ENCODE measurements around the gene CBX2. TPM values are rescaled to one million over a fixed set of nuclear protein-coding genes. Genes with fewer than 3 reads are reported as not detected.

The CBX2 gene
- total RNA-seq, 1 donor = 0.86 TPM

- H3K4me3 ChIP-seq (ENCODE audit: low read depth, low read length) = no peak overlapping the region
- DNase-seq (ENCODE audit: low read depth) = no peak
- no peak for TF ChIP-seq CTCF (IDR thresholded peaks at IDR 0.05; ENCODE audit: insufficient read depth, low read depth, low read length)
These were observed 47.6 kb downstream of the CBX2 start for GRCh38 chr17:79825580-79825921.

- H3K4me3 ChIP-seq (ENCODE audit: low read depth, low read length) = no peak overlapping the region
- TF ChIP-seq CTCF (IDR thresholded peaks at IDR 0.05; ENCODE audit: insufficient read depth, low read depth, low read length) = no peak
- DNase-seq (ENCODE audit: low read depth) = peak; percentile 41
These were observed 48.3 kb downstream of the CBX2 start for GRCh38 chr17:79826204-79826680.

DNA sequence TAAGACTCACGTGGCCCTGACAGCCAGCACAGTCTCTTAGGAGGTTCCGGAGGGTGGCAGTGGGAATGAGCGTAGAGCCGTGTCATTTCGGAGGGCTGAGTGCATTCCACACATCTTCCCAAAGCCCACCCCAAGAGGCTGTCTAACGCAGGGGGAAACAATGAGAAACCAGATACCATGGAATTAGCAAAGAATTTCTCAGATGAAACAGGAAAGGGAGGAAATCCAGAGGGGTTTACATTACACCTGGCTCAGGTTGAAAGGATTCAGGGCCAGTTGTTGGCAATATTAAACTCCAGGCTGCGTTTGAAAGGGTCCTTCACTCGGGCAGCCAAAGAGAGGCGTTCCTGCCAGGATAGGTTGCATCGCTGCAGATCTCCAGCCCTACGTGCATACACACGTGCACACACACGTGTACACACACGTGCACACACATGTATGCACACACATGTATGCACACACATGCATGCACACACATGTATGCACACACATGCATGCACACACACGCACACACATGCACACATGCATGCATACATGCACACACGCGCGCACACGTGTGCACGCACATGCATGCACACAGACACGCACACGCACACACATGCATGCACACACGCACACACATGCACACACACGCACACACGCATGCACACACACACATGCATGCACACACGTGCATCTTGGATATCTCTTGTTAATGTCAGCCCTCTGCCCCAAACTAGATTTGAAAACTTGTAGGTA, 49.1 kb downstream of the CBX2 start:
- TF ChIP-seq CTCF (IDR thresholded peaks at IDR 0.05; ENCODE audit: insufficient read depth, low read depth, low read length) = no peak
- no peak for DNase-seq (ENCODE audit: low read depth)
- no peak overlapping the region for H3K4me3 ChIP-seq (ENCODE audit: low read depth, low read length)

DNA sequence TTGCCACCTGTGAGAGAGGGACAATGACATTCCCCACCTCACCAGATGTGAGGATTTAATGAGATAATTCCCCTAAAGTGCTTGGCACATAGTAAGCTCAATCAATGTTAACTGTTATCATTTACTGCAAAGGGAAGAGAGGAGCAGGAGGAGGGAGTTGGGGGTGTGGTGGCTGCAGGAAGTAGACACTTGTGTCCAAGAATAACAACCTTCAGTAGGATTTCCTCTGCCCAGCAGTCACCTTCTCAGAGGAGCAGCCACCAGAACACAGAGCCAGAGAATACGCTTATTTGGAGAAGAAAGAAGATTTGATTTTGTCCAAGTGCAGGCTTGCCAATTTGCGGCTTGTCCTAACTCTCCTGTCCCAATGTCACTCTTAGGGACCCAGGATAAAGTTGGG, 51.1 kb downstream of the CBX2 start:
- no peak overlapping the region for H3K4me3 ChIP-seq (ENCODE audit: low read depth, low read length)
- no peak for DNase-seq (ENCODE audit: low read depth)
- no peak for TF ChIP-seq CTCF (IDR thresholded peaks at IDR 0.05; ENCODE audit: insufficient read depth, low read depth, low read length)

GRCh38 chr17:79829457-79829856, 51.5 kb downstream of the CBX2 start:
- no peak for DNase-seq (ENCODE audit: low read depth)
- TF ChIP-seq CTCF (IDR thresholded peaks at IDR 0.05; ENCODE audit: insufficient read depth, low read depth, low read length) = no peak
- H3K4me3 ChIP-seq (ENCODE audit: low read depth, low read length) = no peak overlapping the region

DNA sequence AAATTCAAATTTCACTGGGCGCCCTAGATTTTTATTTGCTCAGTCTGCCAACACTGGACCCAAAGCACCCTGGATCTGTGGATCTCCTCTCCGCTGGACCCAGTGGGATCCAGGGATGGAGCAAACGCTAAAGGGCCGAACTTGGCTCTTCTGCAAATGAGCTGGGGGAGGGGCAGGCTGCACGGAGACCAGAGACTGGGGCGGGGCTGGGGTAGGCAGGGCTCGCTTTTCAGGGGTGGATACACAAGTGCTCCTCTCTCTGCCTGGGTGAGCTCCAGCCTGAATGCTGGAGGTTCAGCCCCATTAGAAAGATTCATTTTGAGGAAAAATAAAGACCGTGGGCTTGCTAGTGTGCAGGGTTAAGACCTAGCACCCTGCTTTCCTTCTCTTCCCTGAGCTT, 52.4 kb downstream of the CBX2 start:
- no peak for TF ChIP-seq CTCF (IDR thresholded peaks at IDR 0.05; ENCODE audit: insufficient read depth, low read depth, low read length)
- H3K4me3 ChIP-seq (ENCODE audit: low read depth, low read length) = no peak overlapping the region
- DNase-seq (ENCODE audit: low read depth) = no peak

GRCh38 chr17:79830763-79831264, 52.9 kb downstream of the CBX2 start:
- no peak for DNase-seq (ENCODE audit: low read depth)
- no peak for TF ChIP-seq CTCF (IDR thresholded peaks at IDR 0.05; ENCODE audit: insufficient read depth, low read depth, low read length)
- no peak overlapping the region for H3K4me3 ChIP-seq (ENCODE audit: low read depth, low read length)
